Amniotic stem cell (primary cell): Measurements from ENCODE around the gene ENAM.
"Not testable (repeated sequence)": the region's sequence is repeated elsewhere in the genome, so short reads cannot be mapped to it uniquely, and the experiment has no call there.

Experiments used
- DNase-seq: peaks from one replicate; lab custom pipeline; 2025; lab: John Stamatoyannopoulos, UW

The ENAM gene

GRCh38 chr4:70676554-70677090 is 48.1 kb downstream of the ENAM start:
- DNase-seq = no peak

- DNase-seq = no peak
Observed at GRCh38 chr4:70678383-70678999, 49.9 kb downstream of the ENAM start.

- no peak for DNase-seq
Observed at GRCh38 chr4:70680934-70681333, 52.4 kb downstream of the ENAM start.

- no peak for DNase-seq
Observed at GRCh38 chr4:70681704-70682103, 53.2 kb downstream of the ENAM start.

- not testable (repeated sequence) for DNase-seq
Observed at GRCh38 chr4:70682142-70682541, 53.6 kb downstream of the ENAM start.

GRCh38 chr4:70687392-70687791 is 58.8 kb downstream of the ENAM start:
- no peak for DNase-seq

- peak; percentile 98 for DNase-seq
Observed at GRCh38 chr4:70687821-70688794, 59.6 kb downstream of the ENAM start, which contains the start of gene UTP3. TSS of gene UTP3 (plus strand) at chr4:70688532. CDS start at chr4:70688678, 146 bp downstream.

GRCh38 chr4:70688795-70689231 is 60.3 kb downstream of the ENAM start:
- no peak for DNase-seq

- no peak for DNase-seq
Observed at GRCh38 chr4:70691661-70692060, 63.1 kb downstream of the ENAM start.

GRCh38 chr4:70694633-70695032 is 66.1 kb downstream of the ENAM start:
- DNase-seq = not testable (repeated sequence)
